B cell (primary cell): ENCODE results near the gene ANTXR1. TPM values are rescaled to one million over a fixed set of nuclear protein-coding genes. Genes with fewer than 3 reads are reported as not detected.

Experiments
- ATAC-seq: fragments of 200-7000 bp; cut with Tn5 transposase; one replicate; pipeline ENCODE4 v1.10.0; 2021; ENCODE audit warnings: low read depth, mild to moderate bottlenecking, moderate number of reproducible peaks, moderate library complexity
- CTCF ChIA-PET: fragments of 350-600 bp; sonication (Branson Sonifier 250); formaldehyde crosslinking; loops from one replicate; lab custom pipeline; 2021; ENCODE audit warnings: antibody characterized with exemption, inconsistent platforms; lab: Charles Lee
- POLR2A ChIA-PET: fragments of 350-600 bp; sonication (Branson Sonifier 250); formaldehyde crosslinking; loops from one replicate; lab custom pipeline; 2021; ENCODE audit warnings: antibody characterized with exemption; lab: Charles Lee
- DNase-seq: peaks from one replicate; pipeline ENCODE4 v3.0.0; 2013
- H2AFZ ChIP-seq: 2 replicates; pipeline ENCODE4 v1.6.1; 2012; ENCODE audit warnings: mild to moderate bottlenecking, low read depth, low read length; ENCODE audit not compliant: insufficient read depth, poor library complexity, severe bottlenecking
- H3K27ac ChIP-seq, 2 donors: 1 replicate in 1 of 2; 2 replicates in 1 of 2; pipeline ENCODE4 v1.5.1; 2012 to 2013; ENCODE audit warnings: low read length in 2 of 2, mild to moderate bottlenecking in 2 of 2, moderate library complexity in 1 of 2
- H3K27me3 ChIP-seq, 4 experiments: fragments of 200-600 bp in 1 of 4; sonication (generic) in 1 of 4; replicated peaks in 1 of 4; 1 replicate in 2 of 4; 2 replicates in 2 of 4; pipeline versions ENCODE4 v1.6.1 to v1.7.0; 2013 to 2016; ENCODE audit warnings: low read length in 3 of 4, mild to moderate bottlenecking in 2 of 4, mixed read lengths in 1 of 4, moderate library complexity in 1 of 4; ENCODE audit not compliant: insufficient read depth in 4 of 4, control insufficient read depth in 3 of 4; ENCODE audit errors: control extremely low read depth in 1 of 4
- H3K36me3 ChIP-seq, 2 experiments: replicated peaks in 1 of 2; 1 replicate in 1 of 2; 2 replicates in 1 of 2; pipeline versions ENCODE4 v1.6.1 to v1.7.1; 2013; ENCODE audit warnings: low read length in 1 of 2; ENCODE audit not compliant: insufficient read depth in 2 of 2, control insufficient read depth in 1 of 2; ENCODE audit errors: control extremely low read depth in 1 of 2, extremely low read depth in 1 of 2
- H3K4me1 ChIP-seq, 2 donors: fragments of 200-600 bp in 1 of 2; sonication (generic) in 1 of 2; 1 replicate in 1 of 2; 2 replicates in 1 of 2; pipeline versions ENCODE4 v1.5.1 to v1.6.1; 2013 to 2017; ENCODE audit warnings: low read length in 2 of 2; ENCODE audit not compliant: control insufficient read depth in 2 of 2, insufficient read depth in 2 of 2
- H3K4me2 ChIP-seq: replicated peaks from 2 replicates; pipeline ENCODE3; 2012; ENCODE audit warnings: mild to moderate bottlenecking, low read depth, low read length; ENCODE audit not compliant: poor library complexity, severe bottlenecking
- H3K4me3 ChIP-seq, 5 experiments: fragments of 200-600 bp in 1 of 5; sonication (generic) in 1 of 5; 1 replicate in 3 of 5; 2 replicates in 2 of 5; pipeline versions ENCODE4 v1.5.1 to v1.7.0; 2011 to 2016; ENCODE audit warnings: low read length in 4 of 5, mild to moderate bottlenecking in 4 of 5, low read depth in 2 of 5, control low read depth in 1 of 5, moderate library complexity in 1 of 5; ENCODE audit not compliant: insufficient read depth in 1 of 5; ENCODE audit errors: control extremely low read depth in 1 of 5, extremely low read depth in 1 of 5
- H3K79me2 ChIP-seq: fragments of 200-600 bp; sonication (generic); one replicate; pipeline ENCODE4 v1.6.0; 2016; ENCODE audit warnings: low read length; ENCODE audit not compliant: control insufficient read depth, insufficient read depth
- H3K9ac ChIP-seq: fragments of 200-600 bp; sonication (generic); 2 replicates; pipeline ENCODE4 v1.6.1; 2017; ENCODE audit warnings: mild to moderate bottlenecking, low read length, moderate library complexity
- H3K9me3 ChIP-seq, 3 donors: one replicate each; pipeline versions ENCODE4 v1.6.1 to v1.7.1; 2013; ENCODE audit warnings: low read length in 2 of 3; ENCODE audit not compliant: control insufficient read depth in 2 of 3, insufficient read depth in 1 of 3; ENCODE audit errors: control extremely low read depth in 1 of 3
- H4K20me1 ChIP-seq: 2 replicates; pipeline ENCODE4 v1.6.0; 2012; ENCODE audit warnings: mild to moderate bottlenecking, low read length; ENCODE audit not compliant: insufficient read depth, control insufficient read depth, poor library complexity, severe bottlenecking
- H3K27ac Mint-ChIP-seq: one replicate; pipeline ENCODE4 v1.8.0; 2021; ENCODE audit warnings: mixed read lengths
- H3K27me3 Mint-ChIP-seq: one replicate; pipeline ENCODE4 v1.8.0; 2021; ENCODE audit warnings: mixed read lengths
- H3K4me1 Mint-ChIP-seq: one replicate; pipeline ENCODE4 v1.8.0; 2021; ENCODE audit warnings: mixed read lengths
- H3K4me3 Mint-ChIP-seq: one replicate; pipeline ENCODE4 v1.8.0; 2021; ENCODE audit warnings: mixed read lengths
- H3K9me3 Mint-ChIP-seq: one replicate; pipeline ENCODE4 v1.8.0; 2022; ENCODE audit warnings: mixed read lengths; ENCODE audit not compliant: insufficient read depth
- EZH2 ChIP-seq: IDR thresholded peaks from 2 replicates; pipeline ENCODE4 v1.6.1; 2012; ENCODE audit warnings: borderline replicate concordance, low read depth, mild to moderate bottlenecking, moderate library complexity, low read length; ENCODE audit not compliant: insufficient read depth, poor library complexity, severe bottlenecking
- WGBS: methylation state at CpG from one replicate; pipeline ENCODE4 v1.1.5; 2013; ENCODE audit warnings: missing lambda C conversion rate; ENCODE audit not compliant: insufficient coverage; 5-methylcytosine and 5-hydroxymethylcytosine counted together
- intact Hi-C: fragments of 100-400 bp; cut with micrococcal nuclease; formaldehyde crosslinking; loops from one replicate; pipeline ENCODE4 v1.10.0; 2022
- polyA plus RNA-seq: library from polyadenylated mRNA; depleted of rRNA; stranded (reverse); fragments of >200 nt; gene quantifications from 2 replicates; pipeline ENCODE4 v1.2.3, GENCODE V29; 2012
- total RNA-seq, 2 donors: library from RNA; stranded (reverse); fragments of 120-200 nt in 1 of 2; gene quantifications; 1 replicate in 1 of 2; 2 replicates in 1 of 2; pipeline versions ENCODE4 v1.2.3 to v1.2.4, GENCODE V29; 2013 to 2022
- TF ChIP-seq, protein P1 (sequence below): fragments of 200-600 bp; IDR thresholded peaks from one replicate; pipeline ENCODE4 v1.8.0; 2022; ENCODE audit warnings: antibody characterized with exemption, mild to moderate bottlenecking

ANTXR1 gene
- total and polyA plus RNA-seq, 2 donors (not counting 1 experiment from before 2014, with no cell fraction given), result not detected

DNA sequence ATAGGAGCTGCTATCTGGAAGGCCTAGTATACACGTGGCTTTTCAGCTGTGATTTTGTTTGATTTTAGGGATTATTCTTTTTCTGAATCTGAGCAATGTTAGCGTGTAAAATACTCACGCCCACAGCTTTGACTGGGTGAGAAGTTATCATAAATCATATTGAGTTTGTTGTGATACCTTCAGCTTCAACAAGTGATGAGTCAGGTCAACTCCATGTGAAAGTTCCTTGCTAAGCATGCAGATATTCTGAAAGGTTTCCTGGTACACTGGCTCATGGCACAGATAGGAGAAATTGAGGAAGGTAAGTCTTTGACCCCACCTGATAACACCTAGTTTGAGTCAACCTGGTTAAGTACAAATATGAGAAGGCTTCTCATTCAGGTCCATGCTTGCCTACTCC lies 38.7 kb upstream of the ANTXR1 start, which contains the start of gene GKN1:
TSS of gene GKN1 (plus strand) at position 386 of the 400 bp plus-strand sequence. CDS start 42 bp downstream, outside the sequence.
- Histone ChIP-seq H3K27ac (no peak within 1 kb of the TSS), H3K79me2 (no peaks in the 10 kb centered on the region), H4K20me1 (no peaks in the 10 kb centered on the region), H3K4me1 (no peaks in the 10 kb centered on the region), H3K9ac (no peak within 1 kb of the TSS), H3K4me3 (no peak within 1 kb of the TSS), H3K4me2 (no peak within 1 kb of the TSS), H2AFZ (no peak within 1 kb of the TSS), H3K36me3 (no peaks in the 10 kb centered on the region), H3K9me3 (peaks cover 0 to 1% (median 0%) of the 10 kb centered on the region in 3 donors), H3K27me3 (peaks cover 0 to 14% (median 5%) of the 10 kb centered on the region in 4 experiments)
- CTCF ChIA-PET, result no interaction called here
- POLR2A ChIA-PET, result no interaction called here
- 100% methylated on average over 2 of the region's 3 CpGs for WGBS
- TF ChIP-seq, protein P1, sequence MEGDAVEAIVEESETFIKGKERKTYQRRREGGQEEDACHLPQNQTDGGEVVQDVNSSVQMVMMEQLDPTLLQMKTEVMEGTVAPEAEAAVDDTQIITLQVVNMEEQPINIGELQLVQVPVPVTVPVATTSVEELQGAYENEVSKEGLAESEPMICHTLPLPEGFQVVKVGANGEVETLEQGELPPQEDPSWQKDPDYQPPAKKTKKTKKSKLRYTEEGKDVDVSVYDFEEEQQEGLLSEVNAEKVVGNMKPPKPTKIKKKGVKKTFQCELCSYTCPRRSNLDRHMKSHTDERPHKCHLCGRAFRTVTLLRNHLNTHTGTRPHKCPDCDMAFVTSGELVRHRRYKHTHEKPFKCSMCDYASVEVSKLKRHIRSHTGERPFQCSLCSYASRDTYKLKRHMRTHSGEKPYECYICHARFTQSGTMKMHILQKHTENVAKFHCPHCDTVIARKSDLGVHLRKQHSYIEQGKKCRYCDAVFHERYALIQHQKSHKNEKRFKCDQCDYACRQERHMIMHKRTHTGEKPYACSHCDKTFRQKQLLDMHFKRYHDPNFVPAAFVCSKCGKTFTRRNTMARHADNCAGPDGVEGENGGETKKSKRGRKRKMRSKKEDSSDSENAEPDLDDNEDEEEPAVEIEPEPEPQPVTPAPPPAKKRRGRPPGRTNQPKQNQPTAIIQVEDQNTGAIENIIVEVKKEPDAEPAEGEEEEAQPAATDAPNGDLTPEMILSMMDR, result no peak
- TF ChIP-seq EZH2, result no peak
- Mint-ChIP-seq H3K4me3 (no peak within 1 kb of the TSS), H3K9me3 (no peaks in the 10 kb centered on the region), H3K27me3 (peaks cover 25% of the 10 kb centered on the region), H3K4me1 (no peaks in the 10 kb centered on the region), H3K27ac (no peak within 1 kb of the TSS)
- no peak for DNase-seq
- ATAC-seq, result no peak
- intact Hi-C loops, result no loop called here

DNA sequence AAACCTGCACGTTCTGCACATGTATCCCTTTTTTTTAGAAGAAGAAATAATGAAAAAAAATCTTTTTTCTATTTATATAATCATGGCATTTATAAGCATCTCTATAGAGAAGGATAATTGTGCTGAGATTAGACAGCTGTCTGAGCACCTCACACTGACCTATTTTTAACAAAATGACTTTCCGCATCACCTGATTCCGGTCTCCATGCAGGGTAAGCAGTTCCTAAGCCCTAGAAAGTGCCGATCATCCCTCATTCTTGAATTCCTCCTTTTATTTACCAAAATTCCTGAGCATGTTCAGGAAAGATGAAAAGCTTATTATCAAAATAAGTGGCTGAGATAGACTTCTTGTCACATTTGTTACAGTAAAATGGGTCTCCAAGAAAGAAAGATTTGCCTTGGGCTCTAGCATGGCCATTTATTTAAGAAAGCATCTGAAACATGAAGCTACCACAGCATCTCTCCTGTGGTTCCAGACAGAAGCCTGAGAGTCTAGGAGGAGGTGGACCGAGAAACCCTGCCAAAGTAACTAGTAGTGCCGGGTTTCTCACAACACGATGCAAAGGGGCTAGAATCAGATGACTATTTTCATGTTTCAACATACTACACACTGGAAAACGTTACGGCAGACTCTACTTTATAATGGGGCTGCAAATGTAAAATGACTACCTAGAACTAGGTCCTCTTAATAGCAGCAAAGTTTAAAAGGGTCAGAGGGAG lies 37.9 kb upstream of the ANTXR1 start:
- no peak overlapping the region for H3K4me2 ChIP-seq
- peaks cover 0 to under 1% (median 0%) of the 10 kb centered on the region in 3 donors for H3K9me3 ChIP-seq
- WGBS, result no CpG with 5 or more reads among the region's 9 CpGs
- no peak overlapping the region for H3K4me3 ChIP-seq
- ChIA-PET CTCF (no interaction called here), POLR2A (no interaction called here)
- no peaks in the 10 kb centered on the region for H3K36me3 ChIP-seq
- Mint-ChIP-seq H3K27ac (no peak overlapping the region), H3K27me3 (peaks cover 34% of the 10 kb centered on the region), H3K9me3 (no peaks in the 10 kb centered on the region), H3K4me1 (no peaks in the 10 kb centered on the region), H3K4me3 (no peak overlapping the region)
- peaks cover 0 to 20% (median 3%) of the 10 kb centered on the region in 4 experiments for H3K27me3 ChIP-seq
- no peak overlapping the region for H3K9ac ChIP-seq
- H3K4me1 ChIP-seq, result no peaks in the 10 kb centered on the region
- H3K79me2 ChIP-seq, result no peaks in the 10 kb centered on the region
- intact Hi-C loops, result no loop called here
- H2AFZ ChIP-seq, result no peak overlapping the region
- H3K27ac ChIP-seq, result no peak overlapping the region
- no peaks in the 10 kb centered on the region for H4K20me1 ChIP-seq
- TF ChIP-seq, protein P1, result no peak
- TF ChIP-seq EZH2, result no peak
- DNase-seq (no peak), ATAC-seq (no peak)
